ENCODE data around the gene ARSI. TPM values are rescaled to one million over a fixed set of nuclear protein-coding genes. Genes with fewer than 3 reads are reported as not detected.
A peak's percentile ranks its signal among the peaks of the same experiment; 100 is the strongest.

ARSI gene
- total RNA-seq, 1 donor from 2014 or later = 4.2 TPM

DNA sequence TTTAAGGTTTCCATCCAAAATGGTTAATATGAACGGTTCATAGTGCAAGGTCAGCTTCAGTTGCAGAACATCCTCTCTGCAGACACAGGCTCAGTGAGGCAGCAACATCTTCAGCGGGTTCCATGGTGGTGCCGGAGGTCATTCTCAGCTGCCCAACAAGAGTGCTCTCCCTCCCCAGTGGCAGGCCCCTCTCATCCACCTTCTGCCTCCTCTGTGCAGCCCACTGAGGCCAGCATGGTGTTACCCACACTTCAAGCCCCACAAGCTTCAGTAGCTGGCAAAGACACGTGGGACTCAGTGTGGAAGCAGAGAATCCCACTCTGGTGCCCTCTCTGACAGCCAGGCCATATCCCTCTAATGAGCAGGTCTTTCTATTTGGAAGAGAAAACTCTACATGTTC, 4.1 kb upstream of the ARSI start:
- H3F3A ChIP-seq (ENCODE audit: low read depth) = peaks cover 42% of the 10 kb centered on the region
- H3K36me3 ChIP-seq = no peaks in the 10 kb centered on the region
- no peak overlapping the region for H3K9ac ChIP-seq
- H3K9me3 Mint-ChIP-seq = no peaks in the 10 kb centered on the region
- TF ChIP-seq EZH2phosphoT487 (IDR thresholded peaks at IDR 0.05) (no peak), EZH2 (IDR thresholded peaks at IDR 0.05) (no peak)
- TF ChIP-seq, protein P1, sequence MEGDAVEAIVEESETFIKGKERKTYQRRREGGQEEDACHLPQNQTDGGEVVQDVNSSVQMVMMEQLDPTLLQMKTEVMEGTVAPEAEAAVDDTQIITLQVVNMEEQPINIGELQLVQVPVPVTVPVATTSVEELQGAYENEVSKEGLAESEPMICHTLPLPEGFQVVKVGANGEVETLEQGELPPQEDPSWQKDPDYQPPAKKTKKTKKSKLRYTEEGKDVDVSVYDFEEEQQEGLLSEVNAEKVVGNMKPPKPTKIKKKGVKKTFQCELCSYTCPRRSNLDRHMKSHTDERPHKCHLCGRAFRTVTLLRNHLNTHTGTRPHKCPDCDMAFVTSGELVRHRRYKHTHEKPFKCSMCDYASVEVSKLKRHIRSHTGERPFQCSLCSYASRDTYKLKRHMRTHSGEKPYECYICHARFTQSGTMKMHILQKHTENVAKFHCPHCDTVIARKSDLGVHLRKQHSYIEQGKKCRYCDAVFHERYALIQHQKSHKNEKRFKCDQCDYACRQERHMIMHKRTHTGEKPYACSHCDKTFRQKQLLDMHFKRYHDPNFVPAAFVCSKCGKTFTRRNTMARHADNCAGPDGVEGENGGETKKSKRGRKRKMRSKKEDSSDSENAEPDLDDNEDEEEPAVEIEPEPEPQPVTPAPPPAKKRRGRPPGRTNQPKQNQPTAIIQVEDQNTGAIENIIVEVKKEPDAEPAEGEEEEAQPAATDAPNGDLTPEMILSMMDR (IDR thresholded peaks at IDR 0.05) = no peak
- H2AFZ ChIP-seq (replicated peaks) = no peak overlapping the region
- H3K27ac Mint-ChIP-seq = no peak overlapping the region
- H3K9me3 ChIP-seq (ENCODE audit: low read depth) = no peaks in the 10 kb centered on the region
- H3K27me3 Mint-ChIP-seq (ENCODE audit: insufficient read depth, low read depth) = peaks cover 11% of the 10 kb centered on the region
- no peaks in the 10 kb centered on the region for H3K36me3 Mint-ChIP-seq
- no peak overlapping the region for H3K4me3 ChIP-seq
- H3K27me3 ChIP-seq = peaks cover 2% of the 10 kb centered on the region
- no peak for DNase-seq (ENCODE audit: low spot score)
- H4K20me1 ChIP-seq (ENCODE audit: low read depth) = no peaks in the 10 kb centered on the region
- peaks cover 76% of the 10 kb centered on the region for H3K4me1 Mint-ChIP-seq
- H3K27ac ChIP-seq = no peak overlapping the region
- no peak overlapping the region for H3K4me2 ChIP-seq
- H3K4me3 Mint-ChIP-seq = no peak overlapping the region
- no peaks in the 10 kb centered on the region for H3K79me2 ChIP-seq (ENCODE audit: low read depth)
- peaks cover 33% of the 10 kb centered on the region for H3K4me1 ChIP-seq

DNA sequence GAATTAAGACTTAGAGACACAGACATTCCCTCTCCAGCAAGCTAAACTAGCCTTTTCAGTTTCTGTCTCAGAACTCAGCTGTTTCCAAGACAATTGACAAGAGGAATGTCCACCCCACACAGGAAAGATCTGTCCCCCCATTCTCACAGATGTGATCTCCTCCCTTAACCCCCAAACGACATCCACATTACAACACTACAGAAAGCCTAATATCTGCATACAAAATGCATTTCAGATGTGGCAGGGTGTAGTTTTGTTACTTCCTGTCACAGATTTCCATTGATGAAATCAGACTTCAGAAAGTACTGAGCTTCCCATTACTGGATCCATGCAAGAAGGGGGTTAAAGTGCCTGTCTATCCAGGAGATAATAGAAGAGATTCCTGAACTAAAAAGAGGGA, 2.9 kb upstream of the ARSI start:
- Histone ChIP-seq H3K9ac (no peak overlapping the region), H3K9me3 (ENCODE audit: low read depth) (no peaks in the 10 kb centered on the region), H3K27ac (no peak overlapping the region), H3K4me2 (no peak overlapping the region), H3K36me3 (no peaks in the 10 kb centered on the region), H3K4me1 (peaks cover 45% of the 10 kb centered on the region), H3K4me3 (no peak overlapping the region), H3K79me2 (ENCODE audit: low read depth) (no peaks in the 10 kb centered on the region), H4K20me1 (ENCODE audit: low read depth) (no peaks in the 10 kb centered on the region), H2AFZ (replicated peaks) (no peak overlapping the region), H3F3A (ENCODE audit: low read depth) (peaks cover 53% of the 10 kb centered on the region), H3K27me3 (peaks cover 7% of the 10 kb centered on the region)
- no peaks in the 10 kb centered on the region for H3K9me3 Mint-ChIP-seq
- H3K4me3 Mint-ChIP-seq = no peak overlapping the region
- H3K27me3 Mint-ChIP-seq (ENCODE audit: insufficient read depth, low read depth) = peaks cover 10% of the 10 kb centered on the region
- H3K4me1 Mint-ChIP-seq = peaks cover 76% of the 10 kb centered on the region
- no peak for DNase-seq (ENCODE audit: low spot score)
- no peaks in the 10 kb centered on the region for H3K36me3 Mint-ChIP-seq
- peak overlapping the region; percentile 14 for H3K27ac Mint-ChIP-seq
- no peak for TF ChIP-seq EZH2phosphoT487 (IDR thresholded peaks at IDR 0.05)
- TF ChIP-seq, protein P1 (IDR thresholded peaks at IDR 0.05) = no peak
- TF ChIP-seq EZH2 (IDR thresholded peaks at IDR 0.05) = no peak

GRCh38 chr5:150305095-150305494, 2.4 kb upstream of the ARSI start:
- Mint-ChIP-seq H3K36me3 (no peaks in the 10 kb centered on the region), H3K4me1 (peaks cover 77% of the 10 kb centered on the region), H3K4me3 (no peak overlapping the region), H3K9me3 (no peaks in the 10 kb centered on the region), H3K27me3 (ENCODE audit: insufficient read depth, low read depth) (peaks cover 10% of the 10 kb centered on the region), H3K27ac (peak overlapping the region; percentile 14)
- peaks cover 7% of the 10 kb centered on the region for H3K27me3 ChIP-seq
- peaks cover 53% of the 10 kb centered on the region for H3F3A ChIP-seq (ENCODE audit: low read depth)
- H3K9me3 ChIP-seq (ENCODE audit: low read depth) = no peaks in the 10 kb centered on the region
- no peaks in the 10 kb centered on the region for H3K36me3 ChIP-seq
- no peaks in the 10 kb centered on the region for H3K79me2 ChIP-seq (ENCODE audit: low read depth)
- H3K27ac ChIP-seq = no peak overlapping the region
- TF ChIP-seq EZH2 (IDR thresholded peaks at IDR 0.05) = no peak
- TF ChIP-seq EZH2phosphoT487 (IDR thresholded peaks at IDR 0.05) = no peak
- TF ChIP-seq, protein P1 (IDR thresholded peaks at IDR 0.05) = no peak
- no peak overlapping the region for H3K4me3 ChIP-seq
- no peak for DNase-seq (ENCODE audit: low spot score)
- H3K9ac ChIP-seq = no peak overlapping the region
- H3K4me1 ChIP-seq = peaks cover 47% of the 10 kb centered on the region
- H4K20me1 ChIP-seq (ENCODE audit: low read depth) = no peaks in the 10 kb centered on the region
- no peak overlapping the region for H2AFZ ChIP-seq (replicated peaks)
- no peak overlapping the region for H3K4me2 ChIP-seq

All from neural progenitor cell (in vitro differentiated cells).